Measurements from ENCODE around the gene ZNF268. TPM values are rescaled to one million over a fixed set of nuclear protein-coding genes. Genes with fewer than 3 reads are reported as not detected.
"Not testable (repeated sequence)": the region's sequence is repeated elsewhere in the genome, so short reads cannot be mapped to it uniquely, and the experiment has no call there.

The ZNF268 gene
- total RNA-seq, 1 experiment from 2014 or later: 21.7 TPM

GRCh38 chr12:133236556-133236955, 55.3 kb downstream of the ZNF268 start:
- no peak for DNase-seq
- no peaks in the 10 kb centered on the region for H3K27me3 ChIP-seq (ENCODE audit: control insufficient read depth, insufficient read depth, low read length)
- H3K36me3 ChIP-seq (replicated peaks; ENCODE audit: control insufficient read depth, insufficient read depth, low read length): no peaks in the 10 kb centered on the region
- H3K4me3 ChIP-seq (ENCODE audit: insufficient read depth, low read depth, low read length): no peak overlapping the region

- no peaks in the 10 kb centered on the region for H3K27me3 ChIP-seq (ENCODE audit: control insufficient read depth, insufficient read depth, low read length)
Observed at GRCh38 chr12:133251732-133252131, 70.4 kb downstream of the ZNF268 start.

GRCh38 chr12:133255833-133256232, 74.5 kb downstream of the ZNF268 start:
- not testable (repeated sequence) for H3K36me3 ChIP-seq (replicated peaks; ENCODE audit: control insufficient read depth, insufficient read depth, low read length); H3K4me3 ChIP-seq (ENCODE audit: insufficient read depth, low read depth, low read length); H3K27me3 ChIP-seq (ENCODE audit: control insufficient read depth, insufficient read depth, low read length); DNase-seq

More at GRCh38 chr12:133251732-133252131, 70.4 kb downstream of the ZNF268 start:
- no peak for DNase-seq
- Histone ChIP-seq H3K4me3 (ENCODE audit: insufficient read depth, low read depth, low read length) (no peak overlapping the region), H3K36me3 (replicated peaks; ENCODE audit: control insufficient read depth, insufficient read depth, low read length) (no peaks in the 10 kb centered on the region)

DNA sequence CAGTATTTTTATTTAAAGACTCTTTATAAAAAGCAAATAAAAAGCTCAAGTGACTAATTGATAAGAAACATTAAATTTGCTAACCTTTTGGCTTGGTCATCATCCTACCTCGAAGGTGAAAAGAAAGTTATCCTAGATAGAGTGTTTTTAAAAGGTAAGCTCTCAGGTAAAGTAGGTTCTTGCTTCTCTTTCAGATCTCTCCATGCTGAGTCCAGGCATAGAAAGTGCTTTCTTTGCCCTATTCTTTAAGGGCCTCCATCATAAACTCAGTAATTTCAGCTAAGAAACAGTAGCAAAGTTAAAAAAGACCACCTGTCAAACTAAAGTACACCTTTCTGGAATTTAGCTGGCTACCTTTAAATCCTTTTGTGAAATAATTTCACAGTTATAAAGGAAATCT, 75.0 kb downstream of the ZNF268 start:
- DNase-seq: no peak
- no peaks in the 10 kb centered on the region for H3K36me3 ChIP-seq (replicated peaks; ENCODE audit: control insufficient read depth, insufficient read depth, low read length)
- no peak overlapping the region for H3K4me3 ChIP-seq (ENCODE audit: insufficient read depth, low read depth, low read length)
- H3K27me3 ChIP-seq (ENCODE audit: control insufficient read depth, insufficient read depth, low read length): no peaks in the 10 kb centered on the region

DNA sequence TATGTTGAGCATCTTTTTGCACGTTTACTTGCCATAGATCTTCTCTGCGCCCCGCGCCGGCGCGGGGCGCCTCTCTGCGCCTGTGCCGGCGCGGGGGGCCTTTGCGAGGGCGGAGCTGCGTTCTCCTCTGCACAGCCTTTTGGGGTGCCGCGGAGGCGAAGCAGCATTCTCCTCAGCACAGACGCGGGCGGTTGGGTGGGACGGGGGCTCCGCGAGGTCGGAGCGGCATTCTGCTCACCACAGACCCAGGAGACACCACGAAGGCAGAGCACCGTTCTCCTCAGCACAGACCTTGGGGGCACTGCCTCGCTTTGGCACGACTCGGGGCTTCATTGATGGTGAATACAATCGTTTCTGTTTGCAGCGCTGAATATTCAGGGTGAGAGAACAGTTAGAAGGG, 82.9 kb downstream of the ZNF268 start:
- H3K36me3 ChIP-seq (replicated peaks; ENCODE audit: control insufficient read depth, insufficient read depth, low read length): no peaks in the 10 kb centered on the region
- no peak for DNase-seq
- no peak overlapping the region for H3K4me3 ChIP-seq (ENCODE audit: insufficient read depth, low read depth, low read length)
- H3K27me3 ChIP-seq (ENCODE audit: control insufficient read depth, insufficient read depth, low read length): no peaks in the 10 kb centered on the region

Other genes with a start within 250 kb of the ZNF268 start
- 5.5 and 11.0 TPM in 2 replicates for gene ZNF605, start 225.2 kb upstream of the ZNF268 start, total RNA-seq (2014; rRNA removed; shearing (Covaris generic))
- gene ZNF26, start 195.1 kb upstream of the ZNF268 start, total RNA-seq (2014; rRNA removed; shearing (Covaris generic)): 6.3 and 10.1 TPM in 2 replicates
- 12.1 and 14.6 TPM in 2 replicates for gene ZNF84, start 144.0 kb upstream of the ZNF268 start, total RNA-seq (2014; rRNA removed; shearing (Covaris generic))
- gene ZNF140, start 100.6 kb upstream of the ZNF268 start, total RNA-seq (2014; rRNA removed; shearing (Covaris generic)): 13.4 and 15.1 TPM in 2 replicates
- 0.55 and 0.96 TPM in 2 replicates for gene ZNF891, start 51.2 kb upstream of the ZNF268 start, total RNA-seq (2014; rRNA removed; shearing (Covaris generic))
- 2.2 and 5.6 TPM in 2 replicates for gene ZNF10, start 50.9 kb upstream of the ZNF268 start, total RNA-seq (2014; rRNA removed; shearing (Covaris generic))
- not detected in 2 replicates for gene ANHX, start 54.4 kb downstream of the ZNF268 start, total RNA-seq (2014; rRNA removed; shearing (Covaris generic))